Breast epithelium (tissue), 4 donors: ENCODE results near the gene GPR37. TPM values are rescaled to one million over a fixed set of nuclear protein-coding genes. Genes with fewer than 3 reads are reported as not detected.

ENCODE experiments used
- DNase-seq, 2 donors: peaks; one replicate each; pipeline ENCODE4 v3.0.0-alpha.2; 2019; ENCODE audit warnings: low spot score in 2 of 2
- H3K27ac ChIP-seq, 2 donors: fragments of 200-600 bp; sonication (generic) in 1 of 2; one replicate each; pipeline ENCODE4 v1.5.1; 2016 to 2019; ENCODE audit warnings: mild to moderate bottlenecking in 1 of 2
- H3K27me3 ChIP-seq, 2 donors: fragments of 200-600 bp; sonication (generic) in 1 of 2; one replicate each; pipeline versions ENCODE4 v1.5.1 to v1.6.0; 2017 to 2019; ENCODE audit warnings: control low read depth in 1 of 2, mild to moderate bottlenecking in 1 of 2
- H3K36me3 ChIP-seq: fragments of 200-600 bp; one replicate; pipeline ENCODE4 v1.5.1; 2019
- H3K4me1 ChIP-seq, 2 donors: fragments of 200-600 bp; sonication (generic); one replicate each; pipeline ENCODE4 v1.5.1; 2016 to 2019; ENCODE audit warnings: control low read depth in 1 of 2
- H3K4me3 ChIP-seq, 3 donors: fragments of 200-600 bp; sonication (generic); 1 replicate in 2 of 3; 2 replicates in 1 of 3; pipeline ENCODE4 v1.5.1; 2016 to 2019; ENCODE audit warnings: mild to moderate bottlenecking in 3 of 3, moderate library complexity in 2 of 3
- H3K9me3 ChIP-seq, 2 donors: fragments of 200-600 bp; sonication (generic) in 1 of 2; one replicate each; pipeline ENCODE4 v1.5.1; 2016 to 2019; ENCODE audit warnings: control low read depth in 1 of 2
- CTCF ChIP-seq, 3 donors: fragments of 450-650 bp; IDR thresholded peaks; one replicate each; pipeline ENCODE4 v1.5.1; 2016 to 2017; ENCODE audit warnings: antibody characterized with exemption in 3 of 3, mild to moderate bottlenecking in 3 of 3, moderate library complexity in 3 of 3
- POLR2A ChIP-seq: fragments of 450-650 bp; IDR thresholded peaks from one replicate; pipeline ENCODE4 v1.6.1; 2016; ENCODE audit warnings: antibody characterized with exemption, mild to moderate bottlenecking, moderate library complexity
- POLR2AphosphoS5 ChIP-seq, 3 donors: sonication (generic); formaldehyde crosslinking; IDR thresholded peaks; one replicate each; pipeline ENCODE4 v1.6.1; 2017; ENCODE audit warnings: antibody characterized with exemption in 3 of 3
- intact Hi-C: fragments of 100-400 bp; cut with DNase I; formaldehyde crosslinking; loops from one replicate; pipeline ENCODE4 v1.15.1; 2023; ENCODE audit warnings: low total_unique reads
- total RNA-seq, 3 donors: library from RNA; depleted of rRNA; stranded (reverse); fragments of >200 nt; gene quantifications; one replicate each; pipeline ENCODE4 v1.1.0, GENCODE V29; 2016

The GPR37 gene
- total RNA-seq, 3 donors from 2014 or later: 0.32 to 3.2 (median 0.98) TPM

- intact Hi-C loops: no loop called here
- DNase-seq: no peak
- no peak overlapping the region for H3K4me3 ChIP-seq
- no peaks in the 10 kb centered on the region for H3K36me3 ChIP-seq
- no peaks in the 10 kb centered on the region for H3K4me1 ChIP-seq
- TF ChIP-seq CTCF (IDR thresholded peaks at IDR 0.05) (no peak), POLR2A (no peak)
- H3K27me3 ChIP-seq: peaks cover 0 to 3% of the 10 kb centered on the region in 2 donors
- no peak overlapping the region for H3K27ac ChIP-seq
- H3K9me3 ChIP-seq: no peaks in the 10 kb centered on the region
Measured at GRCh38 chr7:124716894-124717293, 48.7 kb downstream of the GPR37 start.

- peaks cover 0 to 3% of the 10 kb centered on the region in 2 donors for H3K27me3 ChIP-seq
- no peak overlapping the region for H3K27ac ChIP-seq
Measured at GRCh38 chr7:124713086-124713485, 52.5 kb downstream of the GPR37 start.

GRCh38 chr7:124712017-124712416 lies 53.6 kb downstream of the GPR37 start:
- Histone ChIP-seq H3K27me3 (peaks cover 0 to 3% of the 10 kb centered on the region in 2 donors), H3K4me3 (no peak overlapping the region), H3K27ac (no peak overlapping the region), H3K4me1 (no peaks in the 10 kb centered on the region), H3K9me3 (peaks cover 6 to 13% of the 10 kb centered on the region in 2 donors), H3K36me3 (no peaks in the 10 kb centered on the region)
- no peak for DNase-seq
- TF ChIP-seq POLR2AphosphoS5 (IDR thresholded peaks at IDR 0.05) (no peak), POLR2A (no peak), CTCF (IDR thresholded peaks at IDR 0.05) (no peak)
- intact Hi-C loops: no loop called here

More at GRCh38 chr7:124713086-124713485, 52.5 kb downstream of the GPR37 start:
- Histone ChIP-seq H3K36me3 (no peaks in the 10 kb centered on the region), H3K4me1 (no peaks in the 10 kb centered on the region), H3K9me3 (peaks cover 4 to 6% of the 10 kb centered on the region in 2 donors), H3K4me3 (no peak overlapping the region)
- intact Hi-C loops: no loop called here
- TF ChIP-seq POLR2A: no peak
- no peak for TF ChIP-seq POLR2AphosphoS5 (IDR thresholded peaks at IDR 0.05)
- no peak for TF ChIP-seq CTCF (IDR thresholded peaks at IDR 0.05)
- no peak for DNase-seq

GRCh38 chr7:124702385-124702784 lies 63.2 kb downstream of the GPR37 start:
- Histone ChIP-seq H3K36me3 (no peaks in the 10 kb centered on the region), H3K4me1 (no peaks in the 10 kb centered on the region), H3K27me3 (no peaks in the 10 kb centered on the region), H3K9me3 (peaks cover 0 to 5% of the 10 kb centered on the region in 2 donors), H3K4me3 (no peak overlapping the region), H3K27ac (no peak overlapping the region)
- no peak for TF ChIP-seq POLR2AphosphoS5 (IDR thresholded peaks at IDR 0.05)
- TF ChIP-seq CTCF (IDR thresholded peaks at IDR 0.05): no peak
- no peak for TF ChIP-seq POLR2A
- DNase-seq: no peak
- intact Hi-C loops: no loop called here

- Histone ChIP-seq H3K27me3 (no peaks in the 10 kb centered on the region), H3K4me3 (no peak overlapping the region), H3K36me3 (no peaks in the 10 kb centered on the region), H3K27ac (no peak overlapping the region), H3K9me3 (peaks cover 0 to under 1% of the 10 kb centered on the region in 2 donors), H3K4me1 (no peaks in the 10 kb centered on the region)
- intact Hi-C loops: no loop called here
- no peak for DNase-seq
- TF ChIP-seq POLR2A (no peak), CTCF (IDR thresholded peaks at IDR 0.05) (no peak), POLR2AphosphoS5 (IDR thresholded peaks at IDR 0.05) (no peak)
Measured at GRCh38 chr7:124701955-124702354, 63.6 kb downstream of the GPR37 start.
